Renal cortex interstitium (tissue), 11 donors: Measurements from ENCODE around the gene C8G. TPM values are rescaled to one million over a fixed set of nuclear protein-coding genes. Genes with fewer than 3 reads are reported as not detected.

ENCODE experiments used
- DNase-seq, 11 donors: peaks; one replicate each; pipeline ENCODE4 v3.0.0-alpha.2; 2013; ENCODE audit warnings: low read depth in 9 of 11, low spot score in 4 of 11; ENCODE audit errors: extremely low read depth in 1 of 11
- polyA plus RNA-seq, 3 donors: library from polyadenylated mRNA; unstranded; fragments of 120-200 nt; gene quantifications; one replicate each; pipeline ENCODE4 v1.2.1, GENCODE V29; 2013; ENCODE audit not compliant: insufficient read length in 3 of 3

Gene C8G
- polyA plus RNA-seq, 3 donors, result 0.44 to 1.4 (median 0.57) TPM

DNA sequence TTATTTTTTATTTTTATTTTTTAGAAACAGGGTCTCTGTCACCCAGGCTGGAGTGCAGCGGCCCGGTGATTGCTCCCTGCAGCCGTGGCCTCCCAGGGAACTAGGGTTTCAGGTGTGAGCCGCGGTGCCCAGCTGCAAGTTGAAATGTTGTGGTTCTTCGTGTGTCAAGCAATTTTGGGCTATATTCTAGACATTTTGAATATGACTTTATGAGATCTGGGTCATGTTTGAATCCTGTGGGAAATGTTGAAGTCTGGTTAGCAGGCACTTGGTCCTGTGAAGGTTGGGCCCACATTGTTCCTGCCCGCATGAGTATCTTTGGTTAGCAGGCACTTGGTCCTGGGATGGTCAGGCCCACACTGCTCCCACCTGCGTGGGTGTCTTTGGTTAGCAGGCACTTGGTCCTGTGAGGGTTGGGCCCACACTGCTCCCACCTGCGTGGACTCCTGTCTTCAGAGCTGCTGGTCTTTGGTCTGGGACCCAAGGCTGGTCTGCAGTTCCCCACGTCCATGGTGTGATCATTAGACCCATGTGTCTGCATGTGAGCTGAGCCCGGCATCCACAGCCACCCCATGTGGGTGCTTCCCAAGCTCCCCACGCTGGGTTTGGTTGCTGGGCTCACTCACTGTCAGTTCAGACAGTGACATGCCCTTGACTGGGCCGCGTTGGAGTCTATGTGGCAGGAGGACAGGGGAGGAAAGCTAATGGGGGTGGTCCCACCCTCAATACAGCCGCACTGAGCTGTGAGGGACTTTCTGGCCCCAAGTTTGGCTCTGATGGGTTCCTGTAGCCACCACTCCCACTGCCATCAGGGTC lies 7.6 kb upstream of the C8G start:
- DNase-seq, result no peak

DNA sequence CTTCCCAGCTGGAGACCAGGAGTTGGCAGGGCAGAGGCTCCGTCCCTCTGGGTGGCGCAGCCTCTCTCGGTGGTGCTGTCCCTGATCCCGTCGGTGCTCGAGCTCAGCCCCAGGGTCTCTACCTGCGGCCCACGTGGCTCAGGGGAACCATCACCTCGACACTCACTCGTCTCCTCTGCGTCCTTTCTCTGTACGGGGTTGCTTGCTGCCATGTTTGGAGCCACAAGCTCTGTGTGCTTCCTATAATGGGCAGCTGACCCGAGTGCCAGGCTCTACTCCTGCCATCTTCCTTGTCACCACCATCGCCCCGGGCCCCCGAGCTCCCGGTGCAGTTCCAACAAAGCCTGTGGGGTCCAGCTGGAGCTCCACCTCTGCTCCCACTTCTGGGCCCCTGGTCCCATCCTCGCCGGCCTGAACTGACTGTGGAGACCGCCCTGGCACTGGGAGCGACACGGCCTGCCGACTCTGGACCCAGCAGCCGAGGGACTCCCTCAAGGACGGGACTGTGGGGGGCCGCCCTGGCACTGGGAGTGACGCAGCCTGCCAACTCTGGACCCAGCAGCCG lies 5.5 kb upstream of the C8G start:
- no peak for DNase-seq

DNA sequence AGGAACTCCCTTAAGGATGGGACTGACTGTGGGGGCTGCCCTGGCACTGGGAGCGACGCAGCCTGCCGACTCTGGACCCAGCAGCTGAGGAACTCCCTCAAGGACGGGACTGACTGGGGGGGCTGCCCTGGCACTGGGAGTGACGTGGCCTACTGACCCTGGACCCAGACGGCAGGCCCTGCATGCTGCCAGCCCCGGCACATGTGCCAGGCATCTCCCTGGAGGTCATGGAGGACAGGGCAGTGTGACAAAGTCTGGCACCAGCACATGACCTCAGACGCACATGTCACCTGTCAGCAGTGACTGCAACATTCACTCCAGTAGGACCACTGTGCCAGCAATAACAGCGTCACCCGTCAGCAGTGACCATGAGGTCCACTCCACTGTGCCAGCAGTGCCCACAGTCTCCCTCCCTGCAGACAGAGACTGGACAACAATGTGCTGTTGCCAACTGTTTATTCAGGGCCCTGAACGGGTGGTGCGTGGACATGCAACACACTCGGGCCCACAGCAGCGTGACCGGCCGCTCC lies 5.0 kb upstream of the C8G start:
- DNase-seq, result no peak

DNA sequence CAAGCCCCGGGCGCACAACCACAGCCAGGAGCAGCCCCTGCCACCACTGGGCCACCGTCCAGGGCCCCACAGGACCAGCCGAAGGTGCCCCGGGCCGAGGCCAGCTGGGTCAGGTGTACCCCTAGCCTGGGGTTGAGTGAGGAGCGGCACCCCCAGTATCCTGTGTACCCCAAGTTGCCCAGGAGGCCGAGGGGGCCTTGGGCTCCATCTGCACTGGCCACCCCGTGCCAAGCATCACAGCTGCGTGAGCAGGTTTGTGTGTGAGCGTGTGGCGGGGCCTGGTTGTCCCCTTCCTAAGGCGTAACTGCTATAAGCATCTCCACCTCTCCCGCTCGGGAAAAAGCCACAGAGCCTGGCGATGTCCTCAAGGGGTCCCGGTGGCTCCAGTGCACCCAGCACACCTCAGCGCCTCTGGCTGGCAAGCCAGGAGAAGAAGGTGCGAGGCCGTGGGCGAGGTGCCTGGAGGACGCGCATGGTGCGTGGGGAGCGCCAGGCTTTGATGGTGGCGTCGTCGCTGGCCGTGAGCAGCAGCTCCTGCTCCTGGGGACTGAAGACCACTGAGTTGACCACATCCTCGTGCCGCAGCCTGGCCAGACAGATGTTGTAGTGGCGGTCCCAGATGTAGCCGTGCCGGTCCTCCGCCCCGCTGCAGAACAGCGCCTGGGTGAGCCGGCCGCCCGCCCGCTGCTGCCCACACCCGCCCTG lies 4.4 kb upstream of the C8G start:
- DNase-seq, result no peak

DNA sequence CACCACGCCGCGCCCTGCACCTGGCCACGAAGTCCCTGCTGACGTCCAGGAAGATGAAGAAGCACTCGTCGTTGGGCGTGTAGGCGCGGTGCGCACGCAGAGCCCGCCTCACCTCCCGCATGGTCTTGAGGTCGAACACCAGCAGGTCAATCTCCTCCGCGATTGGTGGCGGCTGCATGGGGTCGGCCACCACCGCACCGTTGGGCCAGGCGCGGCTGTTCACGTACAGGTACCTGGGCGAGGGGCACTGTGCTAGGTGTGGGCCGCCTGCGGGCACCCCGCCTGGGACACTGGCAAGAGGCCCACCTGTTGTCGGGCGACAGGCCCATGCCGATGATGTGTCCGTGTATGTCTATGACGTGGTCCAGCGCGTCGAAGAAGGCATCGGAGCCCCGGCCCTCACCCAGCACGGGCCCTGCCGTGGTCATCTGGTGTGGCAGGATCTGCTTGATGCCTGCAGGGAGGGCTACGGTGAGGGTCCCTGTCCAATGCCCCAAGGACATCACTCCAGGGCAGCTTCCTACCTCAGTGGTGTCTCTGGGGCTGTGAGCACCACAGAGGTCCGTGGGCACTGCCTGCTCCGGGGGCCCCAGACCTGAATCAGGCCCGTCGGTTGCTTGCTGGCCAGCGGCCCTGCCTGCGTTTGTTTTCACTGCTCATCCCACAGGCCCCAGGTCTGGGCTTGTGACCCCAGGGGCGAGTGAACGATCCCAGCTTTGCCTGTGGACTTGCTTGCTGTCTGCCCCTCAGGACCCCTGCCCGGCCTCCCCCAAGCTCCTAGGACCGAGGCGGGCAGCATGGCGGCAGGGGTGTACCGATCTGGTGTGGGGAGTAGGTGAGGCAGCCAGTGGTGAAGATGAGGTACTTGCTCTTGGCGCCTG lies 3.6 kb upstream of the C8G start:
- no peak for DNase-seq

DNA sequence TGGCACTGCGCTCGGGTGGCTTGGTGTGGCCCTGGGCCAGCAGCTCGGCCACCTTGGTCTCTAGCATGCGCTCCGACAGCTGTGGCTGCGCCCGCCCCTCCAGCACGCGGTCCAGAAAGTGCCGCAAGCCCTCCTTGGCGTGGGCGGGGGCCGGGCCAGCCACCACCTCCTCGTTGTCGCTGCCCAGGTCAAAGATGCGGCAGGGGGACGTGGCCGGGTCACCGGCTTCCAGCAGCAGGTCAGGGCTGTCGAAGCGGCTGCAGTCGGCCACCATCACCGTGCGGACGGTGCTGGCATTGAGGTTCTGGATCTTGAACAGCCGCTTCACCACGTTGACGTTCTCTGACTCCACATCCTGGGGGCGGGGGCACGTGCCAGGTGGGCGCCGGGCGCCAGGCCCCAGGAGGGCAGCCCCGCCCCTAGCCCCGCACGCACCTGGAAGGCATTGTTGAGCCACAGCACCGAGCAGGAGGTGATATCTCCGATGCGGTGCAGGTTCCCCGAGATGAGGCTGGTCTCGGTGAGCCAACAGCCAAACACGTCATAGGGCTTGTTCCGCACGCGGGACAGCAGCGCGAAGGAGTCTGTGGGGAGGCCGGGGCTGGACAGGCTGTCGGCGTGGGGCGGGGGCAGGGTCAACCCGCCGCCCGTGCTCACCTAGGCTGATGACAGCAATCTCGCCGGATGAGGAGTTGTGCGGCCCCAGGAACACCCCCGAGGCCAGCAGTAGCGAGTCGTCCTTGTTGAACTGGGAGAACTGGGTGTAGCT lies 2.7 kb upstream of the C8G start:
- no peak for DNase-seq

DNA sequence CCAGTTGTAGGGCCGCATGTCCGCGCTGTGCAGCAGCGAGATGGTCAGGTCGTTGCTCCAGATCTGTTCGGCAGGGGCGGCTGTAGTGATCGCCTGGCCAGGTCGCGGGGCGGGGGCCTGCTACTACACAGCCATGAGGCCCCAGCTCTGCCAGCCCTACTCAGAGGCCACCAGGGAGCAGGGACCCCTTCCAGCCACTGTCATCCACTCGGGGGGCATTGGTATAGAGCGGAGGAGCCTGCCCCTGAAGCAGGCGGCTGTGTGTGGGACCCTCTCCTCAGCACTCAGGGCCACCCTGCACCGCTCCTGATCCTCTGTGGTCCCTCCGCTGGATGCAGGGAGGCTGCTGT lies 2.2 kb upstream of the C8G start:
- no peak for DNase-seq

DNA sequence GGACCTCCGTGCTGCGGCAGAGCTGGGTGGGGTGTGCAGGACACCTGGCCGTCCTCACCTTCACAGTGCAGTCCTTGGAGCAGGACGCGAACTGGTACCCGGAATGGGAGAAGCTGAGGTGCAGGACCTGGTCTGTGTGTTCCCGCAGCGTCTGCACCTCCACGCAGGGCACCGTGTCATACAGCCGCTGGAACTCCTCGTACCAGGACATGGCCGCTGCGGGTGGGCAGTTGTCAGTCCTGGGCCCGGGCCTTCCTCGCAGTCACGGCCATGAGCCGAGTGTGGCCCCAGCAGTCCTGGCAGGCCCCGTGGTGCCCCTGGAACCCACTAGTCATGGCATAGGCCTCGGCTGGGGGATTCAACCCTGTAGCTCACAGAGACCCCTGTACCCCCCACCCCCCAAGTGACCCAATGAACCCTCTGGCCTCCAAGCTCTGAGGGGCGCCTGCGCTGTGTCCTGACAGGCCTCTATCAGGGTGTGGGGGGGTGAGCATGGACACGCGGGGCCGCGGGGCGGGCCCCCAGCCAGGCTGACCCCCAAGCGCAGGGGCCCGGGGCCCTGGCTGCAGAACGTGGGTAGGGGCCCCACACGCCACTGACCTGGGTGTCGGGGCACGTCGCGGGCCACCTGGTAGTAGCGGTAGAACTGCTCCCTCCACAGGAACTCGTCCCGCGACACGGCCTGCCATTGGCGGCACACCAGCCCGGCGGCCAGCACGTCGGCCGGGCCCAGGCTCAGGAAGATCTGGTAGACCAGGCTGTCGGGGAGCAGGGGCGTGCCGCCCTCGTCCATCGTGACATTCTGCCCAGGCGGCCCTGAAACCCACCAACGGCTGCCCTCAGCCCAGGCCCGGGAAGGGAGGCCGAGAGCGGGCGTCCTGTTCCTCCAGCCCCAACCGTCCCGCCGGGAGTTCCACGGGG lies 1.5 kb upstream of the C8G start:
- no peak for DNase-seq

DNA sequence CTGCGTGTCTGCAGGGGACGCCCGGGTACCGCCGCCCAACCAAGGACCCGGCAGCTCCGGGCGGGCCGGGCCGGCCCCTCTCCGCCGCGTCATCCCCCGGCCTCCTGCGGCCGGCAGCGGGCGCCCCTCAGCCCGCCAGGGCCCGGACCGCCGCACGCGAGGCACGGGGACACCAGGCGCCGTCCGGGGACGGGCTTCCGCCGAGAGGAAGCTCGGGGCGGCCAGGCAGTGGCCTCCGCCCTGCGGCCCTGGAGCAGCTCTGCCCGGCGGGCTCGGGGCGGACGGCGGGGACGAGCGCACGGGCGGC lies 878 bp upstream of the C8G start:
- no peak for DNase-seq

- DNase-seq, result no peak
These were observed 537 bp downstream of the C8G start for GRCh38 chr9:136945333-136946227.

DNA sequence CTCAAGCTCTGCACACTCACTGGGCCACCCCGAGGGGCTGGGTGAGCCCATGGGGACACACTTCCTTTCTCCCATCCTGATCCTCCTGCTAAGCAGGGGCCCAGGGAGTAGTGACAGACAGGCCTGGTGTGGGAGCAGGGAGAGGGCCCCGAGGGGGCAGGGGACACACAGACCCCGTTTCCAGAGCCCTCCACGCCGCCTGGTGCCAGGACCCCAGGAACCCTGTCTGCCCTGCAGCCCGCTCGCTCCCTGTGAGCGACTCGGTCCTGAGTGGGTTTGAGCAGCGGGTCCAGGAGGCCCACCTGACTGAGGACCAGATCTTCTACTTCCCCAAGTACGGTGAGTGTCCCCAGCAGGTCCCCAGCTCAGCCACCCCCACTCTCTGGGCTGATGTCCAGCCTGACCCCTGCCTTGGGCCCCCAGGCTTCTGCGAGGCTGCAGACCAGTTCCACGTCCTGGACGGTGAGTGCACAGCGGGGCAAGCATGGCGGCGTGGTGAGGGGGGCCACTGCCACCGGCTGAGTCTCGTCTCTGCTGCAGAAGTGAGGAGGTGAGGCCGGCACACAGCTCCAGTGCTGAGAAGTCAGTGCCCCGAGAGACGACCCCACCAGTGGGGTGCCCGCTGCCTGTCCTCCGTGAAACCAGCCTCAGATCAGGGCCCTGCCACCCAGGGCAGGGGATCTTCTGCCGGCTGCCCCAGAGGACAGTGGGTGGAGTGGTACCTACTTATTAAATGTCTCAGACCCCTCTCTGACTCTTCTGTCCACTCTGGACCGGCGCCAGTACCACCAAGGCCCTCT lies 1.4 kb downstream of the C8G start:
- no peak for DNase-seq

DNA sequence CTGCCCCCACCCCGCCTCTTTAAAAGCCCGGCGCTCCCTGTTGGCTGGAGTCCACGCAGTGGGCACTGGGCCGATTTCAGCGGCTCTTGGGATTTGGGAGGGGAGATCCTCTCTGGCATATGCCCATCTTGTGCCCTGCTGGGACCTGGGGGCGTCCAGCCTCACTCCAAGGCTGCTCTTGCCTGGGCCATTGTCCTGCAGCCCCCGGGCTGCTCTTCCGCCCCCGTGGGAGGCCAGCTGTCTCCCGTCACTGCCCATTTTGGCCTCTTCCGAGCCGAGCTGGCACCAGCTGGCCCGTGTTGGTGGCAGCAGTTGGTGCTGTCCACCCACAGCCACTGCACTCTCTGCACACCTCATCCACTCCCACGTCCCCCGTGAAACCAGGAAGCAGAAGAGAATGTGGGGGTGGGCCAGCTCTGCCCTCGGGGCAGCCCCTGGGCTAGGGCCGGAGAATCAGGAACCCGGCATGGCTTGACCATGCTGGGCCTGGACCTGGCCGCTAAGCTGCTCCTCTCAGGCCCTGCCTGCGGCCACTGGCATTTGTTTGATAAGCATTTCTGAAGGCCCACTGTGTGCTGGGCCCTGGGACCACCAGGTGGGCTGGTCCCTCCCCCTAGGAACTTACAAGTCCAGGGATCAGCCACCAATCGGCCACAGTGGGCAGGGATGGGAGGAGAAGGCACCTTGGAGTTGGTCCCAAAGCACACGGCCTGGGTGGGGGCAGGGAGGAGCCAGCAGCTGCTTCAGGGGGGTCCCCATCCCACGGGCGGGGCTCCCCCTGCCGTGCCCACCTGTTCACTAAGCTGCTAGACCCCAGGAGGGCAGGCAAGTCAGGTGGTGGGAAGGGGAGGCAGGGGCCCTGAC lies 2.2 kb downstream of the C8G start:
- DNase-seq, result no peak

GRCh38 chr9:136947955-136948510 lies 3.0 kb downstream of the C8G start:
- no peak for DNase-seq

- DNase-seq, result no peak
These were observed 4.3 kb downstream of the C8G start for GRCh38 chr9:136949239-136949816.
